Mesenteric fat pad (tissue), 1 donor: ENCODE measurements around the gene CWH43. TPM values are rescaled to one million over a fixed set of nuclear protein-coding genes. Genes with fewer than 3 reads are reported as not detected.
"Not testable (repeated sequence)": the region's sequence is repeated elsewhere in the genome, so short reads cannot be mapped to it uniquely, and the experiment has no call there.

Experiments used
- DNase-seq: peaks from one replicate; pipeline ENCODE4 v3.0.0-alpha.2; 2020; ENCODE audit warnings: low spot score
- long read RNA-seq: library from polyadenylated mRNA; unstranded; transcript quantifications from one replicate; pipeline ENCODE4 v2.0.0, GENCODE V29; 2020
- total RNA-seq: library from RNA; stranded (reverse); fragmentation: NEBNext Ultra II Directional; extraction: Animal tissue kit (Norgen Biotek cat#: 25700); gene quantifications from one replicate; pipeline ENCODE4 v1.2.1, GENCODE V29; 2021
- donor health status: DM: yes; HTN: yes; CAD: no.

Gene CWH43
- total RNA-seq = not detected
- long read RNA-seq = 0 reads

DNA sequence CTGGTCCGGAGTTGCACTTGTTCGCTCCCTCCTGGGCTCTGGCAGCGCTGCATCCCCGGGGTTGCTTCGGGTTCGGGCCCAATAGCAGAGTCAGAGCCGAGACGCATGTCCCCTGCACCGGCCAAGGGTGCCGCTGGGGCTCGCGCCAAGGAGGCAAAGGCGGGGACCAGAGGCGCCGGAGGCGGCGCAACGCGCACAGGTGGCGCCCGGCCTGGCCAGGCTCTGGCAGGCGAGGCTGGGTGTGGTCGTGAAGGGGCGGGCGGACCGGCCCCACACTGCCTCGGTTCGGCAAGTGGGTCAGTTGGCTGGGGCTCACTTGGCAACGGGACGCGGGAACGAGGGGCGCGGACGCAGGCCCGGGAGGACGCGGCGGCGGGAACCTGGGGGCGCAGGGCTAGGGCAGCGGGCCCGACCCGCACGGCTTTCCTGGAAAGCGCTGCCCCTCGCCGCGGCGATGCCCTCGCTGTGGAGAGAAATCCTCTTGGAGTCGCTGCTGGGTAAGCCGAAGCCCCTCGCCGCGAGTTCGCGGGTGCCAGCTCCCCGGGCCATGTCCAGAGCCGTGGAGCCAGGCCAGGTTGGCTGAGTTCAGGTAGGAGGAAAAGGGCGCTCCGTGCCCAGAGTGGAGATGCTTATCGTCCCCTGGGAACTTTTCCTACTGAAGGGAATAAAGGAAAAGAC, at the start of gene CWH43:
Gene CWH43 (plus strand): TSS at position 300 of the 678 bp plus-strand sequence. CDS start 155 bp downstream, at position 455.
- DNase-seq = no peak

DNA sequence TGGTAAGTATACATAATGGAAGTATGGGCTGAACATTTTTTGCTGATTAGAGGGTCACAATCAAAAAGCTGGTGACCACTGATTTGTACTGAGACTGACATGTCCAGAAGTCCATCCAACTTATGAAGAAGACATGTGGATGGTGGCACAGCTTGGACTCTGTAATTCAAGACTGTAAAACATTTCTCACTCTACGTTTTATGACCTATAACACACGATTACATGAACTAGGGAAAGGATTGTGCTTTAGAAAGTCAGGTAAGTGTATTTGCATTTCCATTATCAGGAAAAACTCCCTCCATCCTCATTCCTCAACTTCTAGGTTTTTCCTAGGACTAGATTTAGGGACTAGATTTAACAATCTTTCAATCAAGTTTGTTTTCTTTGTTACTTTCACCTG, 49.0 kb upstream of the CWH43 start:
- DNase-seq = no peak

DNA sequence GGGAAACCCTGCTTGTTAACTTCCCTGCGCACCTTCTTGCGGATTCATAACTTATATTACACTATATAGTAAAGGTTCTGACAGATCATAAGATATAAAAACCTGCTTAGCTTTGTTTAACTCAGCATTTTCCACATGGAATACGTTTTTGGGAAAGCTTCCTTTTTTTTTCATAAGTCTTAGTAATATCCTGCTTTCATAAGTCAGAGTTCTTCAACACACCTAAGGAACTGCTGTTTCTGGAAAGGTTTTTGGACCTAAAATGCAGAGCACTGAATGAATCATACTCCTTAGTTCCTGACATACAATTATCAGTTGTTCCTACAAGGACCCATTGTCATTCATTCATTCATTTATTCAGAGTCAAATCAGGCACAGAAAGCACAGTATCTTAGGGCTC, 47.2 kb upstream of the CWH43 start:
- DNase-seq = no peak

DNA sequence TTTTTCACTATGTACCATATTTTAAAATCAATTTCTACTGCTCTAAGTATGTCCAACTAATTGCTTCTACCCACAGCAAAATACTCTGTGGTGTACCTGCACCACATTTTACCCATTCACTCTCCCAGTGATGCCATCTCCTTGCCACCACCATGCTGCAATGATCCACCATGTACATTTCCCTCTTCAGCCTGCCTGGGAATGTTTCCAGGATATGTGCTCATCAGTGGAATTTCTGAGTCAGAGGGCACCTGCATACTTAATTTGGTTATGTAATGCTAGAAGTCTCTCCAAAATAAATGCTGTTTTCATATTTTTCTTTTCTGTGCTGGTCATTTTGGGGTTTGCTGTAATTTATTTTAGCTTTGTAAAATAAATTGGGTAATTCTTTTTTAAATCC, 46.3 kb upstream of the CWH43 start:
- no peak for DNase-seq

DNA sequence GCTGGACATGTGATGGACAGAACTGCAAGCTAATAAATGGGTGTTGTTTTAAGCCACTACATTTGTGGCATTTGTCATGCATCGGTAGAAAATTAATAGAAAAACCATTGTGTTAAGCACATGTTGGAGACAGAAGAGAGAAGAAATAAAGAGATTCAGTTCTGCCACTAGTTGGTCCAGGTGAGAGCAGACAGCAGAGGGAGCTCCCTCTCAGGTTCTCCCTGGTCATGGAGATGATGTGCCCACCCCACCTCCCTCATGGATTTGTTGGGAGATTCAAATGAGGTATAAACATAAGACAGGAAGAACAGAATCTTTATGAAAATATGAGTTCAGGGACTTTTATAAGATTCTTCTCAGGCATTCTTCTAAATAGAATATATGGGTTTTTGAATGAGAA, 42.7 kb upstream of the CWH43 start:
- no peak for DNase-seq

DNA sequence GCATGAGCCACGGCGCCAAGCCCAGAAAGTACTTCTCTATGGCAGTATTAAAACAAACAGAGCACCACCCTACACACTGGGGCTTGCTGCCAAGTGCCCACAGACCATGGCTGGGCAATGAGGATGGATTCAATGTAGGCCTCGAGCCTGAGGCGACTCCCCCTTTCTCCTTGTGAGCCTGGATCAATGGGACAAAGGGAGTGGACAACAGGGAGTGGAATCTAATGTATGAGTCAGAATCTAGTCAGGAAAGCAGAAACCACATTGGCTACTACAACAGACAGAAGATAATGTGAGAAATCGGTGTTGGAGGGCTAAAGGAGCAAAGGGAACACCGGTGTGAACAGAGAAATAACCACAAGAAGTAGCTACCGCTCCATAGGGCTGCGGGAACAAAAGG, 41.8 kb upstream of the CWH43 start:
- no peak for DNase-seq

DNA sequence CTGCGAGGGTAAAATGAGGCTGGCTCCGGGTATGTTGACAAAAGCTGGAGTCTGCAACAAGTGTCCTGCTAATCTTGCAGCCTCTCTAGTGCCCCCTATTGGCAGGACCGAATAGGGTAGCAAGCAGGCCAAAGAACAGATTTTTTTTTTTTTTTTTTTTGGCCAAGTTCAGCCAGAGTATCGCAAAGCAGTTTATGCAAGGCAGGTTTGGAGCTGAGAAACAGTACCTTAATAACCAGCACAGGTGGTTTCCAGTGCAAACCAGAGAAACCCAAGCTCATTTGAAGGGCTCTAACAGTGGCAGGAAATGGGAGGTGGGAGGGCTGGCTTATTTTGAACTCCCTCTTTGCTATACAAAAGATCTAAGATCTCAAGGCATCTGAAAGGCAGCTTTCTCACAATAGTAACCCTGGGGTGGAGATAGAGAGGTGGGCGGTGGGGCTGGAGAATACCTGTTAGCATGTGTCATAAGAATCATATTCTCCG, 41.3 kb upstream of the CWH43 start:
- no peak for DNase-seq

DNA sequence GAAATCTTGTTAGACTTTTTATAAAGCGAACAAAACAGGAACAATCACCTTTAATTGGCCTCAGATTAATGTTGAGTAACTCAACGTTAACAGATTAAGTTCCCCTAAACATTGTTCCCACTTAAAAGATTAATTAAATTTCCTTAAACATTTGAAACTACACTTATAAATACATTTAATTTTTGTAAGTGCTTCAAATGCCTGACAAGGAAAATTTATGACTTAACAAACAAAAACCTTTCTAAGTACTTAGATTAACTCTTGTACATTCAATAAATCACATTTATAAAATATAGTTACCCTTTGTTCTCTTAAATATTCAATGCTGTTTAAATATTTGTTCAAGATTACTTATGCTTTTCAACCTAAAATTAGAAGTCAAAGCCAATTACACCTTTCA, 40.1 kb upstream of the CWH43 start:
- no peak for DNase-seq

DNA sequence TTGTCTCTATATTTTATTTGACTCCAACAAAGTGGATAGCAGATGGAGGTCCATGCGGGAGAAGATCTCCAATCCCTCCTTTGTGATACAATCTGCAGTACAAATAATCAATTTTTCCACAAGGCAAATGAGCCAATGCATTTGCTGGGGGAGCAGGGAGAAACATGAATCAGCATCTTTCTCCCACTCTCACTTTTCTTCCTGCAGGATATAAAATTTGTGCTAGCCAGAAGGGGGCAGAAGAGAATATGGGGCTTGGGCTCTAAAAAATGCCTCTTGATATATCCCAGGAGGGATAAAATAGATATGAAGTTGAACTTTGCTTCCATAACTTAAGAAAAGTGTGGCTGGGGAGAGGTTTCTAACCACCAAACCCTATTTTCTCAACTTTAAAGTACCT, 38.3 kb upstream of the CWH43 start:
- no peak for DNase-seq

DNA sequence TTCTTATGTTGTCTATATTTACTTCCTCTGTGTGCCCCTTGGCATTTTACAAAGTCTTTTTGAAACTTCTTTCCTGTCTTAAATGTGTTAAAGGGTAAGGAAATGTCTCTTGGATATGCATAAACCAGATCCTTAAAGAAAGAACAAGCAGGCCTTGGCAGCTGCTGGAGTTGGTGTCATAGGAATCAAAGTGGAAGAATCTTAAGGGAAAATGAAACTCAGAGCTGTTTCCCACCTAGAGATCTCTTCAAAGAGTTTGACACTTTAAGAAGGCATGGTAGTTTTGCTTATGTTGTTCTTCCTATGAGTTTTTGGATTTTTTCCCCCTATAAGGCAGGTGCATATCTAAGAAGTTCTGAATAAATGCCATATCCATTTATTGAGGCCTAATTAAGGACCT, 37.0 kb upstream of the CWH43 start:
- DNase-seq = no peak

DNA sequence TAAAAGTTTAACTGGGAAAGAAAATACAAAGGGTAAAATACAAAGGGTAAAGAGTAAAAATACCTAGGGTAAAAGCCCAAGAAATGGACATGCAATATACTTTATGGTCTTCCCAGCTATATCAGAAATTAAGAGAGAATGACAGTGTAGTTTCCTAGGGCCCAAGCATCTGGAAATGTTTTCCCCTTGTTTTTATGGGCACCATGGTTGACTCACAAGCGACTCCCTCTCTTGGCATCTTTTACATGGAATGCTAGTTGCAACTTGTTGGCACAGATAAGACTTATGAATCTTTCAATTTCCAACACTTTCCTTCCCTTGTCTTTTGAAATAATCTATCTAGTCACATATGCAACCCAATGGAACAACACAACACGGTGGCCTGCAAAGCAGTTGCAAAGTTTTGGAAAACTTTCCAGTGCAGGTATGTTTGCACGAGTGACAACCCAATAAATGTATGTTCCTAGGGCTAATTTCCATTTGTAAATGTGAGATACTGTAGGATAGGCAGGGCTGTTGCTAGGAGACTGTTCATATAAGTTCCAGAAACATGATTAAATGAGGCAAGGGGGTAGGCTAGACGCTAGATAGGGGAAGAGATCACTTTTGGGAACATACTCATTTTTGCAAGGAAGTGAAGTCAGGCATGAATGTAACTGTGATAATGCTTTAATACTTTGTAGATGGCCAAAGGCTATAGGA, 36.4 kb upstream of the CWH43 start:
- DNase-seq = no peak

DNA sequence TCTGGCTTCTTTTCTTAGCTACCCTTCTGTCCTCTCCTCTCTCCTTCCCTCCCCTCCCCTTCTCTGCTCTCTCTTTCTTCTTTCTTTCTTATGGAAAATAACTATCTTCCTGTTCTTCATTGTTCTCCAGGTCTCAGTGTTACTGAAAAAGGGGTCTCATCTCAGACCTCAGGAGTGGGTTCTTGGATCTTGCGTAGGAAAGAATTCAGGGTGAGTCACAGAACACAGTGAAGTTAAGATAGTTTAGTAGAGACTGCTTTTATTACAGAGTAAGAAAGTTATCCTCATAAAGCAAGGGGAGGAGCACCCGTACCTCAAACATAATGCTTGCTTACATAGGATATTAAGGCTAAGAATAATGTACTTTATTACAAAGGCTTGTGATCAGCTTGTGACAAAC, 31.8 kb upstream of the CWH43 start:
- no peak for DNase-seq

DNA sequence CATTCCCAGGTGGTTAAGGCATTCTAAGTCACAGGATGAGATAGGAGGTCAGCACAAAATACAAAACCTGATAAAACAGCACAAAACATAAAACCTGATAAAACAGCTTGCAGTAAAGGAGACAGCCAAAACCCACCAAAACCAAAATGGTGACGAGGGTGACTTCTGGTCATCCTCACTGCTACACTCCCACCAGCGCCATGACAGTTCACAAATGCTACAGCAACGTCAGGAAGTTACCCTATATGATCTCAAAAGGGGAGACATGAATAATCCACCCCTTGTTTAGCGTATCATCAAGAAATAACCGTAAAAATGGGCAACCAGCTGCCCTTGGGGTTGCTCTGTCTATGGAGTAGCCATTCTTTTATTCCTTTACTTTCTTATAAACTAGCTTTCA, 28.7 kb upstream of the CWH43 start:
- not testable (repeated sequence) for DNase-seq

DNA sequence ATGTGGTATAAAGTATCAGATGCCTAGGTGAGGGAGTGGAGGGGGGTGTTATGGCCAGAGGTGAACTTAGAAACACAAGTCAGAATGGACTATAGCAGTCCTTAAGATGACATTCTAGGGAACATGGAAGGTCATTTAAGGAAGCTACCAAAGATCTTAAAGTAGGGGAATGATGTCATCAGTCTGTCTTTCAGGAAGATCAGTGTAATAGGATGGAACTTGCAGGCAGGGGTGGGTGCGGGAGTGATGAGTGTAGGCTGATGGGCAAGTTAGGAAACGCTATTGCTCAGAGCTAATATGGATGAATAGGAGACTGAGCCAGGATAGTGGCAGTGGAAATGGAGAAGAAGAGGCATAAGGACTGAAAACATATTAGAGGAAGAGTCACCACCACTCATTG, 27.5 kb upstream of the CWH43 start:
- no peak for DNase-seq

DNA sequence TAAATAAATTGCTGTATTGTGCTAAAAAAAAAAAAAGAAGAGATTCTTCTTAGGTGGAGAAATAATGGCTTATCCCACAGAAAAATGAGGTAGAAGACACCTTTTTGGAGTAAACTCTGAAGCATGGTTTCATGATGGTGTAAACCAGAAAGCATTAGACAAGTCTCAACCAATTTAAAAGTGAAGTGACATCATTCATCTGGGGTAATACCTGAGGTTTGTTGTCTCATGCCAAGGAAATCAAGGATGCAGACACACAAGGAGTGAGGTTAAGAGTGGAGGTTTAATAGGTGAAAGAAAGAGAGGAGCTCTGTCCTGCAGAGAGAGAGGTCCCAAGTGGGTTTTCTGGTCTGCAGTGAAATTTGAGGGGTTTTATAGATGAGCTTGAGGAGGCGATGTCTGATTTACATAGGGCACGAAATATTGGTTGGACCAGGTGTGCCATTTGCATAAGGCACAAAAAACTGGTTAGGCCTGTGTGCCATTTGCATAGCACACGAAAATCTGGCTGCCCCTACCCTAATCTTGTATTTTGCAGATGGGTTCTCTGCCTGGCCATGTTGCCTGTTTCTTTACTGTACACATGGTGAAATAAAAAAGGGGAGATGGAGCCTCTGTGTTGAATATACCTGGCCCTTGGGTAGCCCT, 25.0 kb upstream of the CWH43 start:
- DNase-seq = no peak

DNA sequence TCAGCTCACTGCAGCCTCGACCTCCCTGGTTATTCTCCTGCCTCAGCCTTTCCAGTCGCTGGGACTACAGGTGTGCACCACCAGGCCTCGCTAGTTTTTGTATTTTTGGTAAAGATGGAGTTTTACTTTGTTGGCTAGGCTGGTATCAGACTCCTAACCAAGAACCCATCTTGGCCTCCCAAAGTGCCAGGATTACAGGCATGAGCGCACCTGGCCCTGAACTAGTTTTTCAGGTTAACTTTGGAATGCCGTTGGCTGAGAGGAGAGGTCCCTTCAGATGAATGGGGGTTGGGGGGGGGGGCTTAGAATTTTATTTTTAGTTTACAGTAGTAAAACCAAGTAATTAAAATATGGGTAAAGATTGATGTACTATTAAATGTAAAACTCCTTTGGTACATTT, 23.4 kb upstream of the CWH43 start:
- no peak for DNase-seq

DNA sequence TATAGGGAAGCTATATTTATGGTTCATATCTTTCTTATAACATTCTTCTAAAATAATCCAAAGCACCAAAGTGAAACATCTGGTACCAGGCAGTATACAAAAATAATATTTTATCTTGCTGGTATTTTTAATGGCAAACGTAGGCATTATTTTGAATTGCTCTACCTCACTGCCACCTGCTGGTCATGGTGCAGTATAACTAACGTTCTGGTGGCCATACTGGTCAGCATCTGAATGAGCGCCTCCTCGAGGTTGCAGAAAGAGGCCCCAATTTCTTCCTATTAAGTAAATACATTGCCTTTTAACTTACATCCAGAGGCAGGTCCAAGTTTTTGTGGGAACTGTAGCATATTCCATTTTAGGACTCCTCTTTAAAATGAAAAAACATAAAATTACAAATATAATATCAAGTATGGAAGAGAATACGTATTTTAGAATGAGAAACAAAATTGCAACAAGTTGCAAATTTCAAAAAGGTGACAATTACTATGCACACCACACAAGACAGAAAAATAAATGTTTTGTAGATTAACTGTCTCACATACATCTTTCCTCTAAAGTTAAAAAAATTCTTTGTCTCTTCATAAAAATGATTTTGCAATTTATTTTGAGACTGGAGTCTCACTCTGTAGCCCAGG, 22.9 kb upstream of the CWH43 start:
- no peak for DNase-seq

DNA sequence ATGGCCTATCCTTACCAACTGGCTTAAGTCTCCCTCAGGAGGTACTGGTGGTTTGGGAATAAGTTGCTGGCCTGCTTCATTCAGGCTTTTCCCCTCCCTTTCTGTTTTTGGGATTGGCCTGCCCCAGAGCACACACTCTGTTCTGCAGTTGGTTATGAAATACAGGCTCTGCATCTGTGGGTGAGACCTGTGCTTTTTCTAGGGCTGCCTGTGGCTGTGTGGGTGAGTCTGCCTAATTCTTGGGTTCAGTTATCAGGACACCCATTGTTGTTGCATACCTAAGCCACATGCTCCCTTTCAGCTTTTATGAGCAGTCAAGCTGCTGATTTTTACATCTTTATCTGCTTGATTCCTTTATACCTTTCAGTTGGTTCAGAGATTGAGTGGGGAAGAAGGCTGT, 19.0 kb upstream of the CWH43 start:
- no peak for DNase-seq

DNA sequence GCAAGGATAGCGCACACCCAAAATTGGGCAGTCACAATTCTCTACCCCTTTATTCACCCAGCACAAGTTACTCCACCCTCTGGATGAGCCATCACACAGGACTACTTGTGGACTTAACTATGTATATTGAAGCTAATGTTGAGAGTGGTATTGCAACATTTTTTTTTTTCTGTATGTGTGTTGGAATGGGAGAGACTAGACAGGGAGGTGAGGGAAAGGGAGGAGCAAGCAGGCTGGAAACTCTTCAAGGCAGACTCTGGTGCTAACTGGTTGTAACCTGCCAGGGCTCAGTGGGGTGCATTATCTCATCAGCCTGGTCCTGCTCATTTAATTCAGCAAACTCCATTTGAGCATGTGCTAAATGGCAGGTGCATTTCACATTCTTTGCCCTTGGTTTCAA, 18.4 kb upstream of the CWH43 start:
- no peak for DNase-seq

DNA sequence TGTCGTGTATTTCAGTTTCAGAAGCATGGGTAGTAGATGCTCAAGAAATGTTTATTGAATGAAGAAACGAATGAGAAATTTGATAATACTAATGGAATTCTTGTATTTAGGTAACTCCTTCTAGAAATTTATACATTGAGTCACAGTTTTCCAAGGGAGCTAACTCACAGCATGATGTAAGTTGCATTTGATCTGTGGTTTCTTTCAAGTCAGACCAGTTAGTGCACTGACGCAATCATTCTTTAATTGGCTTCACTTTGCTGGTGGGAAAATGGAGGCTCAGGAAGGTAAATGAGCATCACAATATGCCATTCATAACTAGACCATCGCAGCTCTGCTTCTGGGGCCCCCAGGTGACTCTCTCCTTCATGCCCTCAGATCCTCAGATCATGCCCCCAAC, 17.3 kb upstream of the CWH43 start:
- no peak for DNase-seq

DNA sequence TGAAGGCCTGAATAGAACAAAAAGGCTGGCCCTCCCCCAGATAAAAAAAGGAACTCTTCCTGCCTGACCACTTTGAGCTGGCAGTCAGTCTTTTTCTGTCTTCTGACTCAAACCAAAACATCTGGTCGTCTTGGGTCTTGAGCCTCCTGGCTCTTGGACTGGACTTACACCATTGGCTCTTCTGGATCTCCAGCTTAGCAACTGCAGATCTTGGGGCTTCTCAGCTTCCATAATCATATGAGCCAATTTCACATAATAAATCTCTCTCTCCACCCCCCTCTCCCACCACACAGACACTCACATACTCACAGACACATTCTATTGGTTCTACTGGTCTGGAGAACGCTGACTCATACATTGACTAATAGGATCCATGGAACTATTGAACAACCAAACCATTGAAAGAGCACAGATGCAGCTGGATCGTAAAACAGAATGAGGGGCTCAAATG, 15.6 kb upstream of the CWH43 start:
- DNase-seq = no peak
